Measurements from ENCODE around the gene CTIF.

- TF ChIP-seq, protein P1, sequence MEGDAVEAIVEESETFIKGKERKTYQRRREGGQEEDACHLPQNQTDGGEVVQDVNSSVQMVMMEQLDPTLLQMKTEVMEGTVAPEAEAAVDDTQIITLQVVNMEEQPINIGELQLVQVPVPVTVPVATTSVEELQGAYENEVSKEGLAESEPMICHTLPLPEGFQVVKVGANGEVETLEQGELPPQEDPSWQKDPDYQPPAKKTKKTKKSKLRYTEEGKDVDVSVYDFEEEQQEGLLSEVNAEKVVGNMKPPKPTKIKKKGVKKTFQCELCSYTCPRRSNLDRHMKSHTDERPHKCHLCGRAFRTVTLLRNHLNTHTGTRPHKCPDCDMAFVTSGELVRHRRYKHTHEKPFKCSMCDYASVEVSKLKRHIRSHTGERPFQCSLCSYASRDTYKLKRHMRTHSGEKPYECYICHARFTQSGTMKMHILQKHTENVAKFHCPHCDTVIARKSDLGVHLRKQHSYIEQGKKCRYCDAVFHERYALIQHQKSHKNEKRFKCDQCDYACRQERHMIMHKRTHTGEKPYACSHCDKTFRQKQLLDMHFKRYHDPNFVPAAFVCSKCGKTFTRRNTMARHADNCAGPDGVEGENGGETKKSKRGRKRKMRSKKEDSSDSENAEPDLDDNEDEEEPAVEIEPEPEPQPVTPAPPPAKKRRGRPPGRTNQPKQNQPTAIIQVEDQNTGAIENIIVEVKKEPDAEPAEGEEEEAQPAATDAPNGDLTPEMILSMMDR (IDR thresholded peaks at IDR 0.05; ENCODE audit: low read depth, low read length, missing input control): no peak
- TF ChIP-seq MAX (IDR thresholded peaks at IDR 0.05) (no peak), SP1 (IDR thresholded peaks at IDR 0.05) (no peak), TAF1 (conservative IDR thresholded peaks at IDR 0.05) (no peak), RXRA (IDR thresholded peaks at IDR 0.05) (no peak), EGR1 (IDR thresholded peaks at IDR 0.05; ENCODE audit: low read depth in 2 of 2) (no peak), YY1 (IDR thresholded peaks at IDR 0.05) (no peak), RAD21 (IDR thresholded peaks at IDR 0.05) (no peak)
- TF ChIP-seq, protein P2, sequence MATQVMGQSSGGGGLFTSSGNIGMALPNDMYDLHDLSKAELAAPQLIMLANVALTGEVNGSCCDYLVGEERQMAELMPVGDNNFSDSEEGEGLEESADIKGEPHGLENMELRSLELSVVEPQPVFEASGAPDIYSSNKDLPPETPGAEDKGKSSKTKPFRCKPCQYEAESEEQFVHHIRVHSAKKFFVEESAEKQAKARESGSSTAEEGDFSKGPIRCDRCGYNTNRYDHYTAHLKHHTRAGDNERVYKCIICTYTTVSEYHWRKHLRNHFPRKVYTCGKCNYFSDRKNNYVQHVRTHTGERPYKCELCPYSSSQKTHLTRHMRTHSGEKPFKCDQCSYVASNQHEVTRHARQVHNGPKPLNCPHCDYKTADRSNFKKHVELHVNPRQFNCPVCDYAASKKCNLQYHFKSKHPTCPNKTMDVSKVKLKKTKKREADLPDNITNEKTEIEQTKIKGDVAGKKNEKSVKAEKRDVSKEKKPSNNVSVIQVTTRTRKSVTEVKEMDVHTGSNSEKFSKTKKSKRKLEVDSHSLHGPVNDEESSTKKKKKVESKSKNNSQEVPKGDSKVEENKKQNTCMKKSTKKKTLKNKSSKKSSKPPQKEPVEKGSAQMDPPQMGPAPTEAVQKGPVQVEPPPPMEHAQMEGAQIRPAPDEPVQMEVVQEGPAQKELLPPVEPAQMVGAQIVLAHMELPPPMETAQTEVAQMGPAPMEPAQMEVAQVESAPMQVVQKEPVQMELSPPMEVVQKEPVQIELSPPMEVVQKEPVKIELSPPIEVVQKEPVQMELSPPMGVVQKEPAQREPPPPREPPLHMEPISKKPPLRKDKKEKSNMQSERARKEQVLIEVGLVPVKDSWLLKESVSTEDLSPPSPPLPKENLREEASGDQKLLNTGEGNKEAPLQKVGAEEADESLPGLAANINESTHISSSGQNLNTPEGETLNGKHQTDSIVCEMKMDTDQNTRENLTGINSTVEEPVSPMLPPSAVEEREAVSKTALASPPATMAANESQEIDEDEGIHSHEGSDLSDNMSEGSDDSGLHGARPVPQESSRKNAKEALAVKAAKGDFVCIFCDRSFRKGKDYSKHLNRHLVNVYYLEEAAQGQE (IDR thresholded peaks at IDR 0.05): no peak
These were observed 21.8 kb upstream of the CTIF start for GRCh38 chr18:48517048-48517447.

Data from liver (tissue), 3 donors.